Calu3 (cell line): ENCODE data around the gene ACO2. TPM values are rescaled to one million over a fixed set of nuclear protein-coding genes. Genes with fewer than 3 reads are reported as not detected.

Source experiments
- BruUV-seq: library from RNA; stranded (reverse); fragments of 400-500 nt; replicated peaks from 2 replicates; lab custom pipeline; 2021; lab: Mats Ljungman, UMichigan
- CTCF ChIA-PET: fragments of 300-600 bp; sonication (Branson Sonifier 250); formaldehyde crosslinking; loops from one replicate; lab custom pipeline; 2022; ENCODE audit warnings: antibody characterized with exemption; lab: Charles Lee
- DNase-seq: peaks from one replicate; pipeline ENCODE4 v3.0.0; 2022
- H3K27ac Mint-ChIP-seq: one replicate; pipeline ENCODE4 v1.8.0; 2022; ENCODE audit warnings: mixed read lengths; ENCODE audit not compliant: unreplicated experiment
- H3K27me3 Mint-ChIP-seq: one replicate; pipeline ENCODE4 v1.8.0; 2022; ENCODE audit warnings: mixed read lengths; ENCODE audit not compliant: unreplicated experiment
- H3K36me3 Mint-ChIP-seq: one replicate; pipeline ENCODE4 v1.8.0; 2022; ENCODE audit warnings: mild to moderate bottlenecking, moderate library complexity, mixed read lengths; ENCODE audit not compliant: insufficient read depth, unreplicated experiment
- H3K4me1 Mint-ChIP-seq: one replicate; pipeline ENCODE4 v1.8.0; 2022; ENCODE audit warnings: mild to moderate bottlenecking, low read depth, mixed read lengths; ENCODE audit not compliant: unreplicated experiment
- H3K4me3 Mint-ChIP-seq: one replicate; pipeline ENCODE4 v1.8.0; 2022; ENCODE audit warnings: mild to moderate bottlenecking, low read depth, moderate library complexity, mixed read lengths; ENCODE audit not compliant: unreplicated experiment
- H3K9me3 Mint-ChIP-seq: one replicate; pipeline ENCODE4 v1.8.0; 2022; ENCODE audit warnings: low read depth, mixed read lengths; ENCODE audit not compliant: unreplicated experiment
- intact Hi-C: fragments of 100-400 bp; cut with micrococcal nuclease; formaldehyde crosslinking; loops from one replicate; pipeline ENCODE4 v1.10.0; 2022; ENCODE audit not compliant: unreplicated experiment
- total RNA-seq: library from RNA; stranded (reverse); gene quantifications from 2 replicates; pipeline ENCODE4 v1.2.3, GENCODE V29; 2022
- TF ChIP-seq, protein P1 (sequence below): fragments of 200-600 bp; IDR thresholded peaks from one replicate; pipeline ENCODE4 v1.8.0; 2022; ENCODE audit warnings: antibody characterized with exemption; ENCODE audit not compliant: unreplicated experiment

The ACO2 gene
- total RNA-seq, 1 experiment from 2014 or later = 94.0 TPM

DNA sequence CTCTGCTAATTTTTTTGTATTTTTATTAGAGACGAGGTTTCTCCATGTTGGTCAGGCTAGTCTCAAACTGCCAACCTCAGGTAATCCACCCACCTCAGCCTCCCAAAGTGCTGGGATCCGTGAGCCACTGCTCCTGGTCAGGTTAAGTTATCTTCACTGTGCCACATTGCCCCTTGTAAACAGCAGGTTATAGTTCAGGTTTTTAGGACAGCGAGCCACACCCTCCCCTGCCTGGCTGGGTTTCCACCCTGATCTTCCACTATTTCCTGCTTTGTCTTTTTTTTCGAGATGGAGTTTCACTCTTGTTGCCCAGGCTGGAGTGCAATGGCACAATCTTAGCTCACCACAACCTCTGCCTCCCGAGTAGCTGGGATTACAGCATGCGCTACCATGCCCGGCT lies 16.1 kb downstream of the ACO2 start:
- CTCF ChIA-PET = no interaction called here
- Mint-ChIP-seq H3K4me3 (no peak overlapping the region), H3K4me1 (peaks cover 33% of the 10 kb centered on the region), H3K36me3 (peaks cover 4% of the 10 kb centered on the region), H3K27ac (no peak overlapping the region), H3K27me3 (no peaks in the 10 kb centered on the region), H3K9me3 (no peaks in the 10 kb centered on the region)
- no peak for DNase-seq
- no TSS peak for BruUV-seq
- TF ChIP-seq, protein P1, sequence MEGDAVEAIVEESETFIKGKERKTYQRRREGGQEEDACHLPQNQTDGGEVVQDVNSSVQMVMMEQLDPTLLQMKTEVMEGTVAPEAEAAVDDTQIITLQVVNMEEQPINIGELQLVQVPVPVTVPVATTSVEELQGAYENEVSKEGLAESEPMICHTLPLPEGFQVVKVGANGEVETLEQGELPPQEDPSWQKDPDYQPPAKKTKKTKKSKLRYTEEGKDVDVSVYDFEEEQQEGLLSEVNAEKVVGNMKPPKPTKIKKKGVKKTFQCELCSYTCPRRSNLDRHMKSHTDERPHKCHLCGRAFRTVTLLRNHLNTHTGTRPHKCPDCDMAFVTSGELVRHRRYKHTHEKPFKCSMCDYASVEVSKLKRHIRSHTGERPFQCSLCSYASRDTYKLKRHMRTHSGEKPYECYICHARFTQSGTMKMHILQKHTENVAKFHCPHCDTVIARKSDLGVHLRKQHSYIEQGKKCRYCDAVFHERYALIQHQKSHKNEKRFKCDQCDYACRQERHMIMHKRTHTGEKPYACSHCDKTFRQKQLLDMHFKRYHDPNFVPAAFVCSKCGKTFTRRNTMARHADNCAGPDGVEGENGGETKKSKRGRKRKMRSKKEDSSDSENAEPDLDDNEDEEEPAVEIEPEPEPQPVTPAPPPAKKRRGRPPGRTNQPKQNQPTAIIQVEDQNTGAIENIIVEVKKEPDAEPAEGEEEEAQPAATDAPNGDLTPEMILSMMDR = no peak
- intact Hi-C loops = no loop called here

DNA sequence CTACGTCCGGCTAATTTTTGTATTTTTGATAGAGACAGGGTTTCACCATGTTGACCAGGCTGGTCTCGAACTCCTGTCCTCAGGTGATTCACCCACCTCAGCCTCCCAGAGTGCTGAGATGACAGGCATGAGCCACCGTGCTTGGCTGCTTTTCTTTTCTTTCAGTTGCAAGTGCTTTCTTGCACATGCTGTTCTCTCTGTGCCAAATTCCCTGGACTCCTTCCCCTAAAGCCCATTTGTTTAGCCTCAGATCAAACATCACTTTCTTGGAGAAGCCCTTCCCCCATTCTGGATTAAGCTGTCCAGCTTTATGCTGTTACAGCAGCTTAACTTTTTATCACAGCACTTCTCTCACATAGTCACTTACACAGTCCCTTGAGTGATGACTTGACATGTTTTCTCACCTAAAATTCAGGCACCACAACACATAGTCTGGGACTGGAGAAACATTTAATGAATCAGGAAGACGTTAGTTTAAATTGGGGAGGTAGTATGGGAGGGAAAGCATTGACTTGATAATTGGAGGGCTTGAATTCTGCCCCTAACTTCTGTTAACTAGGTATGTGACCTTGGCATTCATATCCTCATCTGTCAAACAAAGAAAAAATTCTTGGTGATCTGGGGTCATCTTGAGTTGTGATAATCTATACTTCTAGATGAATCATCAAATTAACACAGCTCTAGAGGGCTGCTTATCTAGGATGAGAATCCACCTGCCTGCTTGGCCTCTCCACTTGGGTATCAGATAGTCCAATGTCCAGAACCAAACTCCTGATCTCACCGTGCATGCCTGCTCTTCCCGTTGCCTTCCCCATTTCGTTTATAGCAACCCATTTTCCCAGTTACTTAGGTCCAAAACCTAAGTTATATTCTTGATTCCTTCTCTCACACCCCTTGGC lies 18.4 kb downstream of the ACO2 start:
- Mint-ChIP-seq H3K4me1 (peaks cover 23% of the 10 kb centered on the region), H3K36me3 (peaks cover 4% of the 10 kb centered on the region), H3K27ac (no peak overlapping the region), H3K4me3 (no peak overlapping the region), H3K27me3 (no peaks in the 10 kb centered on the region), H3K9me3 (no peaks in the 10 kb centered on the region)
- CTCF ChIA-PET = interaction anchor here (0.6 kb wide), 1 partner anchor 23 kb away, joined by 5 read pairs; no protein-coding TSS in a partner anchor
- intact Hi-C loops = no loop called here
- no TSS peak for BruUV-seq
- DNase-seq = no peak
- TF ChIP-seq, protein P1 = no peak

DNA sequence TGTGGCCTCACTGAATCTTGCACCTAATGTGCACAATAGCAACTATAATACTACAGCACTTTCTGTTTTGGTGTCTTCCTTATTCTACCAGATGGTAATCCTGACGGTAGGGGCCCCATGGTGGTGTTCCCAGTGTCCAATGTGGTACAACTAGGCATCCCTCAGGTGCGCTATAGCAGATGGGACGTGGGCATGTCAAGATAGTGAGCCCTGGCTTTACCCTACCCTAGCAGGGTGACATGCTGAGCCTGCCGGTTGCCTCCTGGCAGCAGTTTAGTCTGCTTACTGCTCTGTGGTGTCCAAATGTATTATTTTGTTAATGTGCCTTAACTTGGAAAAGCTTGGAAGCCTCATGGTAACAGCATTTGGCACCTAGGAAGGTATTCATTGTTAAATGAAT lies 19.2 kb downstream of the ACO2 start:
- Mint-ChIP-seq H3K9me3 (no peaks in the 10 kb centered on the region), H3K36me3 (peaks cover 4% of the 10 kb centered on the region), H3K27ac (no peak overlapping the region), H3K4me1 (peaks cover 17% of the 10 kb centered on the region), H3K27me3 (no peaks in the 10 kb centered on the region), H3K4me3 (no peak overlapping the region)
- DNase-seq = no peak
- intact Hi-C loops = no loop called here
- CTCF ChIA-PET = no interaction called here
- TF ChIP-seq, protein P1 = no peak
- no TSS peak for BruUV-seq

GRCh38 chr22:41488596-41489385 lies 19.9 kb downstream of the ACO2 start:
- intact Hi-C loops = no loop called here
- Mint-ChIP-seq H3K4me1 (peaks cover 17% of the 10 kb centered on the region), H3K4me3 (no peak overlapping the region), H3K27me3 (no peaks in the 10 kb centered on the region), H3K27ac (no peak overlapping the region), H3K9me3 (no peaks in the 10 kb centered on the region), H3K36me3 (peaks cover 4% of the 10 kb centered on the region)
- CTCF ChIA-PET = no interaction called here
- TF ChIP-seq, protein P1 = no peak
- no TSS peak for BruUV-seq
- no peak for DNase-seq
